ENCODE results near the gene CDH23.

DNA sequence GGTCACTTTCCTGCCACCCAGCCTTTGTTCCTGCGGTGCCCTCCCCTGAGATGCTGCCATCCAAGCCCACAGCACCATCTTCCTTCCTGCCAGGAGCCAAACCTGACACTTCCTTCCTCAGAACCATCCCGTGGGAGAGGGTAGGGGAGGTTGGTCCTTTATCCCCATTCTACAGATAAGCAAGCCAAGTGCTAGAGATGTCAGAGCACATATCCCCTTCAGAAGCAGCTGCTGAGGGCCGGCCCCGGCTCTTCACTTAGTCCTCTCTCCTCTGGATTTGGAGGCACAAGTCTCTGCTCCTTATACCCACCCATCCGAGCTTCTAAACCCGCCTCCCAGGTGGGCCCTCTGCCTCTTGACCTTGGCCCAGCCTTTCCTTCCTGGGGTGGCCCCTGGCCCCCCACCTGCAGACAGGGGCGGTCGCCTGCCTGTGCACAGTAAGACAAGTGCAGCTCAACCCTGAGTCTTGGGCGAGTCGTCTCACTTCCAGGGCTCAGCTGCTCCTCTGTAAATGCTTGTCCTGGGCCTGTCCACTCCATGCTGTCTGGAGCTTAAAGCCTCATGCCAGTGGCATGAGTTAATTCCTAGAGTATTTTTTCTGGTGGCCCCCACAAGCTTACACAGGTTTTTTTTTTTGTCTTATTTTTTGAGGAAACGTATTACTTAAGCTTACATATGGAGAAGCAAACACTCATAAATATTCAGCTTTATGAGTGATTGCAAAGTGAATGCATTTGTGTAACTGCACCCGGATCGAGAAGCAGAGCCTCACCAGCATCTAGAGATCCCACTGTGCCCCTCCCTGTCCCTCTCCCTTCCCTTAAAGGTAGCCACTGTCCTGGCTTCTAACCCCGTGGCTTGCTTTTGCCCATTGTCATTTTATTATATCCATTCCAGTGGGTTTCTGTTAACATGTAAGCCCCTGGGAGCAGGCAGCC, 125.1 kb downstream of the CDH23 start:
- TF ChIP-seq, protein P1, sequence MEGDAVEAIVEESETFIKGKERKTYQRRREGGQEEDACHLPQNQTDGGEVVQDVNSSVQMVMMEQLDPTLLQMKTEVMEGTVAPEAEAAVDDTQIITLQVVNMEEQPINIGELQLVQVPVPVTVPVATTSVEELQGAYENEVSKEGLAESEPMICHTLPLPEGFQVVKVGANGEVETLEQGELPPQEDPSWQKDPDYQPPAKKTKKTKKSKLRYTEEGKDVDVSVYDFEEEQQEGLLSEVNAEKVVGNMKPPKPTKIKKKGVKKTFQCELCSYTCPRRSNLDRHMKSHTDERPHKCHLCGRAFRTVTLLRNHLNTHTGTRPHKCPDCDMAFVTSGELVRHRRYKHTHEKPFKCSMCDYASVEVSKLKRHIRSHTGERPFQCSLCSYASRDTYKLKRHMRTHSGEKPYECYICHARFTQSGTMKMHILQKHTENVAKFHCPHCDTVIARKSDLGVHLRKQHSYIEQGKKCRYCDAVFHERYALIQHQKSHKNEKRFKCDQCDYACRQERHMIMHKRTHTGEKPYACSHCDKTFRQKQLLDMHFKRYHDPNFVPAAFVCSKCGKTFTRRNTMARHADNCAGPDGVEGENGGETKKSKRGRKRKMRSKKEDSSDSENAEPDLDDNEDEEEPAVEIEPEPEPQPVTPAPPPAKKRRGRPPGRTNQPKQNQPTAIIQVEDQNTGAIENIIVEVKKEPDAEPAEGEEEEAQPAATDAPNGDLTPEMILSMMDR (IDR thresholded peaks at IDR 0.05) = no peak
- no peak for TF ChIP-seq EZH2 (IDR thresholded peaks at IDR 0.05; ENCODE audit: borderline replicate concordance, insufficient read depth, low read depth, low read length, poor library complexity, severe bottlenecking)
